Endothelial cell of umbilical vein (primary cell): Measurements from ENCODE around the gene GAL3ST3.

Experiments used
- EZH2 ChIP-seq: IDR thresholded peaks from 2 replicates; pipeline ENCODE4 v1.6.1; 2012; ENCODE audit warnings: borderline replicate concordance, low read depth, mild to moderate bottlenecking, moderate library complexity, low read length, inconsistent platforms; ENCODE audit not compliant: severe bottlenecking
- POLR2A ChIP-seq: IDR thresholded peaks from 2 replicates; pipeline ENCODE4 v1.6.1; 2012; ENCODE audit warnings: low read depth, mild to moderate bottlenecking, control low read depth, low read length
- TF ChIP-seq, protein P1 (sequence below), 2 donors: IDR thresholded peaks; 1 replicate in 1 of 2; 2 replicates in 1 of 2; pipeline ENCODE4 v1.5.1; 2011; ENCODE audit warnings: low read length in 2 of 2, mild to moderate bottlenecking in 2 of 2, moderate library complexity in 2 of 2, control low read depth in 1 of 2, inconsistent platforms in 1 of 2, low read depth in 1 of 2; ENCODE audit not compliant: insufficient read depth in 1 of 2; ENCODE audit errors: extremely low read depth in 1 of 2

DNA sequence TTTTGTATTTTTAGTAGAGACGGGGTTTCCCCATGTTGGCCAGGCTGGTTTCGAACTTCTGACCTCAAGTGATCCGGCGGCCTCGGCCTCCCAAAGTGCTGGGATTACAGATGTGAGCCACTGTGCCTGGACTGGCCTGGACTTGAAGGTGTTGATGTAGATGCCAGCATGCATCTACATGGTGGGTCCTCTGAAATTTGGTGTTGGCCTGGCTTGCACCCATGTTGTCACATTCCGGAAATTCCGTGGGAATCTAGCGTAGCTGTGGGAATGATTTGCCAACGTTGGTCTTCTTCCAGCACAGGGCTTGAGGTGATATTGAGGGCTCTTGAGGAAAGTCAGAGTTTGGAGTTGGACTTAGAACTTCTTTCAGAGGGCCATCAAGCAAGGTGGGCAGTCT is 27.6 kb upstream of the GAL3ST3 start:
- no peak for TF ChIP-seq EZH2
- TF ChIP-seq, protein P1, sequence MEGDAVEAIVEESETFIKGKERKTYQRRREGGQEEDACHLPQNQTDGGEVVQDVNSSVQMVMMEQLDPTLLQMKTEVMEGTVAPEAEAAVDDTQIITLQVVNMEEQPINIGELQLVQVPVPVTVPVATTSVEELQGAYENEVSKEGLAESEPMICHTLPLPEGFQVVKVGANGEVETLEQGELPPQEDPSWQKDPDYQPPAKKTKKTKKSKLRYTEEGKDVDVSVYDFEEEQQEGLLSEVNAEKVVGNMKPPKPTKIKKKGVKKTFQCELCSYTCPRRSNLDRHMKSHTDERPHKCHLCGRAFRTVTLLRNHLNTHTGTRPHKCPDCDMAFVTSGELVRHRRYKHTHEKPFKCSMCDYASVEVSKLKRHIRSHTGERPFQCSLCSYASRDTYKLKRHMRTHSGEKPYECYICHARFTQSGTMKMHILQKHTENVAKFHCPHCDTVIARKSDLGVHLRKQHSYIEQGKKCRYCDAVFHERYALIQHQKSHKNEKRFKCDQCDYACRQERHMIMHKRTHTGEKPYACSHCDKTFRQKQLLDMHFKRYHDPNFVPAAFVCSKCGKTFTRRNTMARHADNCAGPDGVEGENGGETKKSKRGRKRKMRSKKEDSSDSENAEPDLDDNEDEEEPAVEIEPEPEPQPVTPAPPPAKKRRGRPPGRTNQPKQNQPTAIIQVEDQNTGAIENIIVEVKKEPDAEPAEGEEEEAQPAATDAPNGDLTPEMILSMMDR (IDR thresholded peaks at IDR 0.05; ENCODE audit: extremely low read depth in 1 of 2, insufficient read depth in 1 of 2, low read depth in 1 of 2, low read length in 2 of 2): no peak
- TF ChIP-seq POLR2A: no peak
